Nephron progenitor cell (in vitro differentiated cells): ENCODE data around the gene ZFAND3.

Experiments used
- DNase-seq: peaks from one replicate; pipeline ENCODE4 v3.0.0; 2021
- H3K27ac Mint-ChIP-seq: 2 replicates; pipeline ENCODE4 v1.8.0; 2021; ENCODE audit warnings: mild to moderate bottlenecking, moderate library complexity, mixed read lengths
- H3K27me3 Mint-ChIP-seq: 2 replicates; pipeline ENCODE4 v1.8.0; 2021; ENCODE audit warnings: mild to moderate bottlenecking, low read depth, mixed read lengths; ENCODE audit not compliant: poor library complexity
- H3K36me3 Mint-ChIP-seq: 2 replicates; pipeline ENCODE4 v1.8.0; 2021; ENCODE audit warnings: low read depth, mixed read lengths
- H3K4me1 Mint-ChIP-seq: 2 replicates; pipeline ENCODE4 v1.8.0; 2021; ENCODE audit warnings: mixed read lengths
- H3K4me3 Mint-ChIP-seq: 2 replicates; pipeline ENCODE4 v1.8.0; 2021; ENCODE audit warnings: mild to moderate bottlenecking, moderate library complexity, mixed read lengths
- H3K9me3 Mint-ChIP-seq: 2 replicates; pipeline ENCODE4 v1.8.0; 2021; ENCODE audit warnings: mild to moderate bottlenecking, moderate library complexity, mixed read lengths
- TF ChIP-seq, protein P1 (sequence below): fragments of 200-600 bp; sonication (generic); IDR thresholded peaks from 2 replicates; pipeline ENCODE4 v1.5.0; 2021; ENCODE audit warnings: antibody characterized with exemption

Gene ZFAND3

DNA sequence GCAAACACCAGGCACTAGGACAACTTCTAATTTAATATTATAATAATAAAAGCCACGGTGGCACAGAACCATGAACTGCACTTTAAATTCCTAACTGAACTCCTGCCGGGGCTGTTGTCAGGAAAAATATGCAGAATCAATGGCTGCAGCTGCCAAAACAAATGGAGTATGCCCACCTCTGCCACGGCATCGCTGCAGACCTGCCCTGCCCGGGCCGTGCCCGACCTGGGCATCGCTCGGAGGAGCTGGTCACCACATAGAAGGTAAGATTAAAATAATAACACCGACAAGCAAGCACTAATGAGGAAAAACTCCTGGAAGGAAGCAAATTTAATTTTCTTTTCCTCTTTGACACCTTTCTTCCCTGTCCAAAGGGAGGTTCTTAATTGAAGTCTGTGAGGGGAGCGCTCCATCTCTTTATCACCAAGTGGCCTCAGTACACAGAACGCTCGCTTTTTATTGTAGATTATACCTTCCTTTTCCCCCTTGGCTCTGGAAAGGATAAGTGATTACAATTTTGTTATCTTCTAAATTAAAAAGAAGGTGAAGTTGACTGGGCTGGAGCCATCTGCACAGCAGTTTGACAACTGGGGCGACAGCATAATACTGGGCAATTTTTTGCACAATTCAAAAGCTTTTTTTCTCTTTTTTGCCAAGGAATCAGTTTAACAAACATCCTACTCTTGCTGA, 351.3 kb downstream of the ZFAND3 start:
- H3K4me1 Mint-ChIP-seq = peaks cover 52% of the 10 kb centered on the region
- H3K27me3 Mint-ChIP-seq = peaks cover 4% of the 10 kb centered on the region
- H3K36me3 Mint-ChIP-seq = peaks cover 10% of the 10 kb centered on the region
- DNase-seq = no peak
- TF ChIP-seq, protein P1, sequence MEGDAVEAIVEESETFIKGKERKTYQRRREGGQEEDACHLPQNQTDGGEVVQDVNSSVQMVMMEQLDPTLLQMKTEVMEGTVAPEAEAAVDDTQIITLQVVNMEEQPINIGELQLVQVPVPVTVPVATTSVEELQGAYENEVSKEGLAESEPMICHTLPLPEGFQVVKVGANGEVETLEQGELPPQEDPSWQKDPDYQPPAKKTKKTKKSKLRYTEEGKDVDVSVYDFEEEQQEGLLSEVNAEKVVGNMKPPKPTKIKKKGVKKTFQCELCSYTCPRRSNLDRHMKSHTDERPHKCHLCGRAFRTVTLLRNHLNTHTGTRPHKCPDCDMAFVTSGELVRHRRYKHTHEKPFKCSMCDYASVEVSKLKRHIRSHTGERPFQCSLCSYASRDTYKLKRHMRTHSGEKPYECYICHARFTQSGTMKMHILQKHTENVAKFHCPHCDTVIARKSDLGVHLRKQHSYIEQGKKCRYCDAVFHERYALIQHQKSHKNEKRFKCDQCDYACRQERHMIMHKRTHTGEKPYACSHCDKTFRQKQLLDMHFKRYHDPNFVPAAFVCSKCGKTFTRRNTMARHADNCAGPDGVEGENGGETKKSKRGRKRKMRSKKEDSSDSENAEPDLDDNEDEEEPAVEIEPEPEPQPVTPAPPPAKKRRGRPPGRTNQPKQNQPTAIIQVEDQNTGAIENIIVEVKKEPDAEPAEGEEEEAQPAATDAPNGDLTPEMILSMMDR = no peak
- no peak overlapping the region for H3K4me3 Mint-ChIP-seq
- H3K9me3 Mint-ChIP-seq = no peaks in the 10 kb centered on the region
- no peak overlapping the region for H3K27ac Mint-ChIP-seq

DNA sequence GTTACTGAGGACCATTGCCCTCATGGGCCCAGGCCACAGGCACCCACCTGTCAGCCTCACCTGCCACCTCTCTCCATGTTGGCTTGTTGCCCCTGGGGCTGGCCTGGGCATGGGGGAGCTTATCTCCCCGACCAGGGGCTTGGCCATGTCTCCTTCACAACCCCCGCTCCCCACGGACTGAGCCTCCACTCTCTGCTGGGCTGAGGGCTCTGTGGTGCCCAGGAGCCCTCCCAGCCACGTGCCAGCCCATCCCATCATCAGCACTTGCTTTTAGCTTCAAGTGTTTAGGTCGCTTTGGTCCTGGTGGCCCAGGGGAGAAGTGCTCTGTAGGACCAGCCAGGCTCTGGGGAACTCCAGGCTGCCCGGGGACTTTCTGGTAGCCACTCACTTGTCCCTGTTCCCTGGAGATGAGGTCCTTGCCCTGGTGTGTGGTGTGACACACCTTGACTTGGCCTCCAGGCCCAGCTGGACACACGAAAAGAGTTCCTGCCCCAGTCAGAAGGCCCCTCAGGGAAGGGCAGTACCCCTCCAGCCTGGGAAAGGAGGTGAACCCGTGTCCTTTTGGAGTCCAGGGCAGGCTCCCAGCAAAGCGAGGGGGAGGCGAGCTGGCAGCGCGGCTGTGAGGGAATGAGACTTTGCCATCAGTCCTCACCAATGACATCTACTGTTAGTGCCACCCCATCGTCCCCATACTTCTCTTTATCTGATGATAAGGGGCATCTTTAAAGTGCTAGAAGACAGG, 352.6 kb downstream of the ZFAND3 start:
- no peak for DNase-seq
- Mint-ChIP-seq H3K4me3 (no peak overlapping the region), H3K27ac (no peak overlapping the region), H3K36me3 (peaks cover 10% of the 10 kb centered on the region), H3K4me1 (peaks cover 62% of the 10 kb centered on the region), H3K27me3 (peaks cover 4% of the 10 kb centered on the region), H3K9me3 (no peaks in the 10 kb centered on the region)
- TF ChIP-seq, protein P1 = no peak

DNA sequence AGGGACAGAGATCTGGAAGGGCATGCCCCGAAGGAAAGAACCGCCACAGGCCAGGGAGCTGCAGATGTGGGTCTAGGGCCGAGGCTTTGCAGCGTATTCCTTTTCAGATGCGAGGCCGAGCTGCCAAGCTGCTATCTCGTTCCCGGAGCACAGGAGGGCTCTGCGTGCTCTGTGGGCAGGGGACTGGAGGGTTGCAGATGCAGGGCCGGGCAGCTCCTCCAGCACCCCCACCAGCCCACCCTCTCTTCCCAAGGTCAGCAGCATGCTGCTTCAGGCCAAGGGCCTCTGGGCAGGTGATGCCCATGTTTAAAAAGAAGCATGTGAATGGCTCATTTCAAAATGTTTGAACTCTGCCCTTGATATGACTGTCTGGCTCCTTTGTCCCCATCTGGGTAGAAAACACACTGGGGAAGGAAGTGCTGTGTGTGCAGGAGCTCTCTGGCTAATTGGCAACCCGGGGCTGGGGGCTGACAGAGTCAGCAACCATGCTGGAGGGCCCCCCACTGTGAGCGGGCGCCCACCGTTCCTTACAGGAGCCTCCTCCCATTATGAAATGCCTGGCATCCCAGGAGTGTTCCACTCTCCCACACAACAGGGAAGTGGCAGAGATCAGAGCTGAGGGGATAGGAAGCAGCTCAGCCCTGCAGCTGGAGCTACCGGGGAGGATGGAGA, 353.3 kb downstream of the ZFAND3 start:
- H3K36me3 Mint-ChIP-seq = peaks cover 10% of the 10 kb centered on the region
- H3K4me3 Mint-ChIP-seq = no peak overlapping the region
- TF ChIP-seq, protein P1 = no peak
- H3K27ac Mint-ChIP-seq = no peak overlapping the region
- H3K9me3 Mint-ChIP-seq = no peaks in the 10 kb centered on the region
- peaks cover 4% of the 10 kb centered on the region for H3K27me3 Mint-ChIP-seq
- DNase-seq = no peak
- peaks cover 62% of the 10 kb centered on the region for H3K4me1 Mint-ChIP-seq

- Mint-ChIP-seq H3K4me1 (peaks cover 60% of the 10 kb centered on the region), H3K36me3 (peaks cover 10% of the 10 kb centered on the region), H3K27ac (no peak overlapping the region), H3K4me3 (no peak overlapping the region), H3K27me3 (peaks cover 10% of the 10 kb centered on the region), H3K9me3 (no peaks in the 10 kb centered on the region)
- TF ChIP-seq, protein P1 = no peak
- DNase-seq = no peak
Measured at GRCh38 chr6:38173909-38174308, 354.4 kb downstream of the ZFAND3 start.

DNA sequence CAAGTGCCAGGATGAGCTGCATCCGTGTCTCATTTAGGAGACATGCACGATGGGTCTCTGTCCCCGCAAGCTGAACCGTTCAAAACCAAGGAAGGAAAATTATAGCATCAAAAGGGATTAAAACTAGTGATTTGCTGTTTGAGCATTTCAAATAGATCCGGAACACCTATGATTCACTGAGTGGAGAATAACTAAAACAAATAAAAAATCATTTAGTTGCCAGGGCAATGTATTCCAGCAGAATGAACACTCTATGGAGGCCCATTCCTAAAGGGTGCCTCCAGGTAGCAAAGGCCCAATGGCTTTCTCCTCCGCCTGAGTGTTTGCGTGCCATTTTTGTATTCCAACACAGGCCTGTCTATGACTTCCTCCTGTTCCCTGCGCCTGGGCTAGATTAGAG, 354.8 kb downstream of the ZFAND3 start:
- no peaks in the 10 kb centered on the region for H3K9me3 Mint-ChIP-seq
- peaks cover 58% of the 10 kb centered on the region for H3K4me1 Mint-ChIP-seq
- H3K27me3 Mint-ChIP-seq = peaks cover 10% of the 10 kb centered on the region
- TF ChIP-seq, protein P1 = no peak
- peaks cover 10% of the 10 kb centered on the region for H3K36me3 Mint-ChIP-seq
- H3K4me3 Mint-ChIP-seq = no peak overlapping the region
- no peak overlapping the region for H3K27ac Mint-ChIP-seq
- no peak for DNase-seq
